ENCODE data around the gene RRAGC. TPM values are rescaled to one million over a fixed set of nuclear protein-coding genes. Genes with fewer than 3 reads are reported as not detected.

The RRAGC gene
- total and polyA plus RNA-seq, 9 of the 15 experiments (the other 6 are each of a cell fraction or from before 2014, with no cell fraction given) = 3.9 to 16.9 (median 10.9) TPM

DNA sequence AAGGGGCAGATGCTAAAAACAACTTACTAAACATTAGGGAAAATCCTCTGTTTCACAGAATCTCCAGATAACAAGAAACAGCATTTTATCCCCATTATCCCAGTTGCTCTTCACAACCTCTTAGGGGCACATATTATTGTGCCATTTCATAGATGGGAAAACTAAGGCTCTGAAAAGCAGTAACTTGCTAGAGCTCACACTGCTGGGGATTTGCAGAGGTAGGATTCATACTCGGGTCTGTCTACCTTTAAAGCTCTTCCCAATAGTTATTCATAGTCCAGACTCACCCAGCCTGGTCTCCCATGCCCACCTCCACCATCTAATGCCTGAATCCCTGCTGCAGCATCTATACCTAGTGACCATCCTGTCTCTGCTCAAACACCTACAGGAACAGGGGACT is 67.7 kb downstream of the RRAGC start (continued):
- TF ChIP-seq, protein P1, sequence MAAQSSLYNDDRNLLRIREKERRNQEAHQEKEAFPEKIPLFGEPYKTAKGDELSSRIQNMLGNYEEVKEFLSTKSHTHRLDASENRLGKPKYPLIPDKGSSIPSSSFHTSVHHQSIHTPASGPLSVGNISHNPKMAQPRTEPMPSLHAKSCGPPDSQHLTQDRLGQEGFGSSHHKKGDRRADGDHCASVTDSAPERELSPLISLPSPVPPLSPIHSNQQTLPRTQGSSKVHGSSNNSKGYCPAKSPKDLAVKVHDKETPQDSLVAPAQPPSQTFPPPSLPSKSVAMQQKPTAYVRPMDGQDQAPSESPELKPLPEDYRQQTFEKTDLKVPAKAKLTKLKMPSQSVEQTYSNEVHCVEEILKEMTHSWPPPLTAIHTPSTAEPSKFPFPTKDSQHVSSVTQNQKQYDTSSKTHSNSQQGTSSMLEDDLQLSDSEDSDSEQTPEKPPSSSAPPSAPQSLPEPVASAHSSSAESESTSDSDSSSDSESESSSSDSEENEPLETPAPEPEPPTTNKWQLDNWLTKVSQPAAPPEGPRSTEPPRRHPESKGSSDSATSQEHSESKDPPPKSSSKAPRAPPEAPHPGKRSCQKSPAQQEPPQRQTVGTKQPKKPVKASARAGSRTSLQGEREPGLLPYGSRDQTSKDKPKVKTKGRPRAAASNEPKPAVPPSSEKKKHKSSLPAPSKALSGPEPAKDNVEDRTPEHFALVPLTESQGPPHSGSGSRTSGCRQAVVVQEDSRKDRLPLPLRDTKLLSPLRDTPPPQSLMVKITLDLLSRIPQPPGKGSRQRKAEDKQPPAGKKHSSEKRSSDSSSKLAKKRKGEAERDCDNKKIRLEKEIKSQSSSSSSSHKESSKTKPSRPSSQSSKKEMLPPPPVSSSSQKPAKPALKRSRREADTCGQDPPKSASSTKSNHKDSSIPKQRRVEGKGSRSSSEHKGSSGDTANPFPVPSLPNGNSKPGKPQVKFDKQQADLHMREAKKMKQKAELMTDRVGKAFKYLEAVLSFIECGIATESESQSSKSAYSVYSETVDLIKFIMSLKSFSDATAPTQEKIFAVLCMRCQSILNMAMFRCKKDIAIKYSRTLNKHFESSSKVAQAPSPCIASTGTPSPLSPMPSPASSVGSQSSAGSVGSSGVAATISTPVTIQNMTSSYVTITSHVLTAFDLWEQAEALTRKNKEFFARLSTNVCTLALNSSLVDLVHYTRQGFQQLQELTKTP (IDR thresholded peaks at IDR 0.05; ENCODE audit: low read depth in 1 of 2, partially characterized antibody in 2 of 2) = no peak
- no peak for TF ChIP-seq RCOR1 (IDR thresholded peaks at IDR 0.05; ENCODE audit: borderline replicate concordance in 1 of 2, low read depth in 2 of 2, low read length in 2 of 2)
- no peak for TF ChIP-seq ILK (tag; IDR thresholded peaks at IDR 0.05; ENCODE audit: borderline replicate concordance, low read depth)

DNA sequence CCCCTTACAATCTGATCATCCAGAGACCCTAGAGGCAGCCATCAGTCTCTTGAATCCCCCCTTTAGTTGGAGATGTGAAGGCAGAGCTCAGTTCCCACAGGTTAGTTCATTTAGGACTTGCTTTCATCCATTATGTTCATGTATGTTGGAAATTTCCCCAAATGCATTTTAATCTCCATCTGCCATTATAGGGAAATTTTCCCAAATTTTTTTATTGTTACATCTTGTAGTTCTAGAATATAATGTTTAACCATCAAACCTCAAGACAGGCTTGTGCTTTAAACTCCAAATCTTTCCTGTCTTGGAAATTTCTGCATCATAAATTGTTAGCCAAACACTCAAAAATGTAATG is 68.4 kb downstream of the RRAGC start:
- TF ChIP-seq, protein P2, sequence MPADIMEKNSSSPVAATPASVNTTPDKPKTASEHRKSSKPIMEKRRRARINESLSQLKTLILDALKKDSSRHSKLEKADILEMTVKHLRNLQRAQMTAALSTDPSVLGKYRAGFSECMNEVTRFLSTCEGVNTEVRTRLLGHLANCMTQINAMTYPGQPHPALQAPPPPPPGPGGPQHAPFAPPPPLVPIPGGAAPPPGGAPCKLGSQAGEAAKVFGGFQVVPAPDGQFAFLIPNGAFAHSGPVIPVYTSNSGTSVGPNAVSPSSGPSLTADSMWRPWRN (IDR thresholded peaks at IDR 0.05; ENCODE audit: low read depth) = no peak
- no peak for TF ChIP-seq ZNF778 (CRISPR knock-in tag; IDR thresholded peaks at IDR 0.05)
- no peak for TF ChIP-seq ZNF644 (tag; IDR thresholded peaks at IDR 0.05; ENCODE audit: low read depth)
- TF ChIP-seq NR2C1 (IDR thresholded peaks at IDR 0.05) = no peak
- no peak for TF ChIP-seq NR2C1 (tag; IDR thresholded peaks at IDR 0.05)
- TF ChIP-seq DNMT1 (IDR thresholded peaks at IDR 0.05) = no peak
- no peak for TF ChIP-seq GTF2A2 (tag; IDR thresholded peaks at IDR 0.05)
- no peak for TF ChIP-seq ERF (CRISPR knock-in tag; IDR thresholded peaks at IDR 0.05)
- no peak for TF ChIP-seq TBL1XR1 (IDR thresholded peaks at IDR 0.05; ENCODE audit: low read length in 2 of 2)
- Histone ChIP-seq H3K9me3 (replicated peaks; ENCODE audit: control insufficient read depth, insufficient read depth, low read depth, low read length) (peaks cover 10% of the 10 kb centered on the region), H3K9me1 (ENCODE audit: control insufficient read depth, insufficient read depth, low read length) (no peaks in the 10 kb centered on the region), H3K4me1 (replicated peaks in 1 of 2; ENCODE audit: control insufficient read depth in 2 of 2, insufficient read depth in 2 of 2, low read length in 2 of 2) (peaks cover 22 to 31% of the 10 kb centered on the region in 2 experiments), H3K27ac (ENCODE audit: extremely low read depth, low read depth, low read length) (no peak overlapping the region), H3K79me2 (ENCODE audit: control insufficient read depth, insufficient read depth, low read length) (no peaks in the 10 kb centered on the region), H3K27me3 (ENCODE audit: control insufficient read depth in 2 of 2, insufficient read depth in 2 of 2, low read length in 2 of 2) (no peaks in the 10 kb centered on the region), H3K9ac (ENCODE audit: insufficient read depth in 1 of 2, low read depth in 2 of 2, low read length in 2 of 2) (no peak overlapping the region), H3K4me2 (ENCODE audit: insufficient read depth, low read length) (no peak overlapping the region), H2AFZ (ENCODE audit: low read depth, low read length) (no peak overlapping the region), H3K4me3 (no peak overlapping the region), H4K20me1 (replicated peaks; ENCODE audit: control insufficient read depth, insufficient read depth, low read length) (no peaks in the 10 kb centered on the region), H3K36me3 (ENCODE audit: control insufficient read depth, insufficient read depth, low read length) (no peaks in the 10 kb centered on the region)
- CTCF ChIA-PET (ENCODE audit: low intra/inter-chr PET ratio) = no interaction called here
- in situ Hi-C loops (cut with MboI) = no loop called here
- ATAC-seq (no peak), FAIRE-seq (no peak), DNase-seq (ENCODE audit: extremely low read depth in 1 of 4, low spot score in 3 of 4) (no peak)
- POLR2A ChIA-PET = no interaction called here
- intact Hi-C loops (cut with micrococcal nuclease) = no loop called here
- no TSS peak for BruUV-seq (replicated peaks)
